Heart left ventricle (tissue), 13 donors: ENCODE measurements around the gene SCYL1.
"Not testable (repeated sequence)": the region's sequence is repeated elsewhere in the genome, so short reads cannot be mapped to it uniquely, and the experiment has no call there.

Experiments used
- POLR2A ChIP-seq, 2 donors: fragments of 450-650 bp; IDR thresholded peaks; one replicate each; pipeline ENCODE4 v1.6.1; 2017; ENCODE audit warnings: antibody characterized with exemption in 2 of 2, mild to moderate bottlenecking in 2 of 2, moderate library complexity in 2 of 2
- TF ChIP-seq, protein P1 (sequence below), 12 donors: fragments of 200-600 bp; sonication (generic) in 4 of 12; IDR thresholded peaks; one replicate each; pipeline versions ENCODE4 v1.5.0 to v1.8.0; 2018 to 2022; ENCODE audit warnings: antibody characterized with exemption in 12 of 12, mild to moderate bottlenecking in 5 of 12
- donor health status: ischemic (EF 13 %, LVEDD 7.1; RV severe dilation, severe dysfunction).
- donor health status: DM: no; HTN: yes; CAD: no.
- donor health status: DM: no; HTN: no; CAD: no.
- donor health status: ischemic (EF 25% LVEDD 6.9; RV normal size, moderate dysfunction).
- donor health status: ischemic (EF 25% LVEDD 5.7; RV mildly dilated, moderate dysfunction).
- donor health status: ischemic (EF 35%, LVEDD 5.7; RV mildly dilated, moderate dysfunction).
- donor health status: nonischemic (EF 11% LVEDD 7.7; RV severe dilation, severe dysfunction).
- donor health status: DM: yes; HTN: yes; CAD: no.
- donor health status: PGD.
- donor health status: ischemic (EF 29% LVEDD 5.4; RV normal size, mild dysfunction).
- donor health status: nonischemic (EF 23%, LVEDD 6.1; RV moderate dilation, normal function).

DNA sequence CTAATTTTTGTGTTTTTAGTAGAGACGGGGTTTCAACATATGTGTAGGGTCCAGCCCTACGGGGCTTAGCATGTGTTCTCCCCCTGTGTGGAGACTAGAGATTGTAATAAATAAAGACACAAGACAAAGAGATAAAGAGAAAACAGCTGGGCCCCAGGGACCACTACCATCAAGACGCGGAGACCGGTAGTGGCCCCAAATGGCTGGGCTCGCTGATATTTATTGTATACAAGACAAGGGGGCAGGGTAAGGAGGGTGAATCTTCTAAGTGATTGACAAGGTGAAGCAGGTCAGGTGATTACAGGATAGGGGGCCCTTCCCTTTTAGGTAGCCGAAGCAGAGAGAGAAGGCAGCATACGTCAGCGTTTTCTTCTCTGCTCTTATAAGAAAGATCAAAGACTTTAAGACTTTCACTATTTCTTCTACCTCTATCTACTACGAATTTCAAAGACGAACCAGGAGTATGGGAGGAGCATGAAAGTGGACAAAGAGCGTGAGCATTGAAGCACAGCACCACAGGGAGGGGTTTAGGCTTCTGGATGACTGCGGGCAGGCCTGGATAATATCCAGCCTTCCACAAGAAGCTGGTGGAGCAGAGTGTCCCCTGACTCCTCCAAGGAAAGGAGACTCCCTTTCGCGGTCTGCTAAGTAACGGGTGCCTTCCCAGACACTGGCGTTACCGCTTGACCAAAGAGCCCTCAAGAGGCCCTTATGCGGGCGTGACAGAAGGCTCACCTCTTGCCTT is 2.9 kb upstream of the SCYL1 start:
- TF ChIP-seq, protein P1, sequence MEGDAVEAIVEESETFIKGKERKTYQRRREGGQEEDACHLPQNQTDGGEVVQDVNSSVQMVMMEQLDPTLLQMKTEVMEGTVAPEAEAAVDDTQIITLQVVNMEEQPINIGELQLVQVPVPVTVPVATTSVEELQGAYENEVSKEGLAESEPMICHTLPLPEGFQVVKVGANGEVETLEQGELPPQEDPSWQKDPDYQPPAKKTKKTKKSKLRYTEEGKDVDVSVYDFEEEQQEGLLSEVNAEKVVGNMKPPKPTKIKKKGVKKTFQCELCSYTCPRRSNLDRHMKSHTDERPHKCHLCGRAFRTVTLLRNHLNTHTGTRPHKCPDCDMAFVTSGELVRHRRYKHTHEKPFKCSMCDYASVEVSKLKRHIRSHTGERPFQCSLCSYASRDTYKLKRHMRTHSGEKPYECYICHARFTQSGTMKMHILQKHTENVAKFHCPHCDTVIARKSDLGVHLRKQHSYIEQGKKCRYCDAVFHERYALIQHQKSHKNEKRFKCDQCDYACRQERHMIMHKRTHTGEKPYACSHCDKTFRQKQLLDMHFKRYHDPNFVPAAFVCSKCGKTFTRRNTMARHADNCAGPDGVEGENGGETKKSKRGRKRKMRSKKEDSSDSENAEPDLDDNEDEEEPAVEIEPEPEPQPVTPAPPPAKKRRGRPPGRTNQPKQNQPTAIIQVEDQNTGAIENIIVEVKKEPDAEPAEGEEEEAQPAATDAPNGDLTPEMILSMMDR (IDR thresholded peaks at IDR 0.05): not testable (repeated sequence)
- TF ChIP-seq POLR2A (IDR thresholded peaks at IDR 0.05): not testable (repeated sequence)
